Chondrocyte (in vitro differentiated cells): ENCODE measurements around the gene F10. TPM values are rescaled to one million over a fixed set of nuclear protein-coding genes. Genes with fewer than 3 reads are reported as not detected.
"Not testable (repeated sequence)": the region's sequence is repeated elsewhere in the genome, so short reads cannot be mapped to it uniquely, and the experiment has no call there.

ENCODE experiments used
- DNase-seq: peaks from one replicate; pipeline ENCODE4 v3.0.0; 2021; ENCODE audit warnings: mixed read lengths, low spot score
- H3K27ac Mint-ChIP-seq: one replicate; pipeline ENCODE4 v1.8.0; 2021; ENCODE audit warnings: mild to moderate bottlenecking, moderate library complexity, mixed read lengths; ENCODE audit not compliant: unreplicated experiment
- H3K27me3 Mint-ChIP-seq: 2 replicates; pipeline ENCODE4 v1.8.0; 2021; ENCODE audit warnings: low read depth, mixed read lengths
- H3K36me3 Mint-ChIP-seq: 2 replicates; pipeline ENCODE4 v1.8.0; 2021; ENCODE audit warnings: low read depth, mixed read lengths
- H3K4me1 Mint-ChIP-seq: 2 replicates; pipeline ENCODE4 v1.8.0; 2021; ENCODE audit warnings: low read depth, mild to moderate bottlenecking, mixed read lengths
- H3K4me3 Mint-ChIP-seq: one replicate; pipeline ENCODE4 v1.8.0; 2021; ENCODE audit warnings: mild to moderate bottlenecking, moderate library complexity, mixed read lengths; ENCODE audit not compliant: unreplicated experiment
- H3K9me3 Mint-ChIP-seq: 2 replicates; pipeline ENCODE4 v1.8.0; 2021; ENCODE audit warnings: low read depth, mixed read lengths
- CTCF ChIP-seq: fragments of 200-600 bp; sonication (generic); IDR thresholded peaks from 2 replicates; pipeline ENCODE4 v1.5.0; 2021; ENCODE audit warnings: antibody characterized with exemption, mild to moderate bottlenecking, moderate library complexity
- total RNA-seq: library from RNA; stranded (reverse); gene quantifications from 3 replicates; pipeline ENCODE4 v1.2.1, GENCODE V29; 2021

Gene F10
- total RNA-seq, 1 donor from 2014 or later, result 1.9 TPM

- no peak for TF ChIP-seq CTCF
- Mint-ChIP-seq H3K4me1 (no peaks in the 10 kb centered on the region), H3K36me3 (no peaks in the 10 kb centered on the region)
Measured at GRCh38 chr13:113105032-113105920, 17.3 kb upstream of the F10 start, which contains the start of gene F7. Gene F7 (plus strand): TSS chr13:113105791. CDS start chr13:113105842, 51 bp downstream.

GRCh38 chr13:113105921-113106452 is 16.6 kb upstream of the F10 start:
- Mint-ChIP-seq H3K27me3 (peaks cover 2% of the 10 kb centered on the region), H3K9me3 (no peaks in the 10 kb centered on the region), H3K27ac (no peak overlapping the region), H3K4me3 (no peak overlapping the region), H3K4me1 (no peaks in the 10 kb centered on the region), H3K36me3 (no peaks in the 10 kb centered on the region)
- no peak for TF ChIP-seq CTCF
- DNase-seq, result no peak

More at GRCh38 chr13:113105032-113105920, 17.3 kb upstream of the F10 start, which contains the start of gene F7:
- Mint-ChIP-seq H3K27ac (no peak within 1 kb of the TSS), H3K9me3 (no peaks in the 10 kb centered on the region), H3K4me3 (no peak within 1 kb of the TSS), H3K27me3 (peaks cover 2% of the 10 kb centered on the region)
- no peak for DNase-seq

- H3K9me3 Mint-ChIP-seq, result no peaks in the 10 kb centered on the region
- no peak overlapping the region for H3K27ac Mint-ChIP-seq
- H3K4me1 Mint-ChIP-seq, result no peaks in the 10 kb centered on the region
- no peak for DNase-seq
- no peak overlapping the region for H3K4me3 Mint-ChIP-seq
- H3K36me3 Mint-ChIP-seq, result no peaks in the 10 kb centered on the region
- TF ChIP-seq CTCF, result no peak
- H3K27me3 Mint-ChIP-seq, result peaks cover 2% of the 10 kb centered on the region
Measured at GRCh38 chr13:113106711-113107351, 15.8 kb upstream of the F10 start.

GRCh38 chr13:113108521-113108920 is 14.1 kb upstream of the F10 start:
- H3K27ac Mint-ChIP-seq, H3K9me3 Mint-ChIP-seq, H3K27me3 Mint-ChIP-seq, H3K4me3 Mint-ChIP-seq, H3K36me3 Mint-ChIP-seq, H3K4me1 Mint-ChIP-seq: not testable (repeated sequence)
- peak; percentile 20 for DNase-seq

GRCh38 chr13:113109151-113110047 is 13.2 kb upstream of the F10 start:
- no peaks in the 10 kb centered on the region for H3K27me3 Mint-ChIP-seq
- peak overlapping the region; percentile 46 for H3K4me3 Mint-ChIP-seq
- H3K36me3 Mint-ChIP-seq, result no peaks in the 10 kb centered on the region
- peak; percentile 93 for DNase-seq
- no peaks in the 10 kb centered on the region for H3K4me1 Mint-ChIP-seq
- TF ChIP-seq CTCF, result no peak
- no peak overlapping the region for H3K27ac Mint-ChIP-seq
- H3K9me3 Mint-ChIP-seq, result no peaks in the 10 kb centered on the region
